Brain pericyte (primary cell): Measurements from ENCODE around the gene LOXL3.

Source experiments
- DNase-seq: peaks from one replicate; pipeline ENCODE4 v3.0.0-alpha.2; 2012; ENCODE audit warnings: low read depth, low spot score

LOXL3 gene

DNA sequence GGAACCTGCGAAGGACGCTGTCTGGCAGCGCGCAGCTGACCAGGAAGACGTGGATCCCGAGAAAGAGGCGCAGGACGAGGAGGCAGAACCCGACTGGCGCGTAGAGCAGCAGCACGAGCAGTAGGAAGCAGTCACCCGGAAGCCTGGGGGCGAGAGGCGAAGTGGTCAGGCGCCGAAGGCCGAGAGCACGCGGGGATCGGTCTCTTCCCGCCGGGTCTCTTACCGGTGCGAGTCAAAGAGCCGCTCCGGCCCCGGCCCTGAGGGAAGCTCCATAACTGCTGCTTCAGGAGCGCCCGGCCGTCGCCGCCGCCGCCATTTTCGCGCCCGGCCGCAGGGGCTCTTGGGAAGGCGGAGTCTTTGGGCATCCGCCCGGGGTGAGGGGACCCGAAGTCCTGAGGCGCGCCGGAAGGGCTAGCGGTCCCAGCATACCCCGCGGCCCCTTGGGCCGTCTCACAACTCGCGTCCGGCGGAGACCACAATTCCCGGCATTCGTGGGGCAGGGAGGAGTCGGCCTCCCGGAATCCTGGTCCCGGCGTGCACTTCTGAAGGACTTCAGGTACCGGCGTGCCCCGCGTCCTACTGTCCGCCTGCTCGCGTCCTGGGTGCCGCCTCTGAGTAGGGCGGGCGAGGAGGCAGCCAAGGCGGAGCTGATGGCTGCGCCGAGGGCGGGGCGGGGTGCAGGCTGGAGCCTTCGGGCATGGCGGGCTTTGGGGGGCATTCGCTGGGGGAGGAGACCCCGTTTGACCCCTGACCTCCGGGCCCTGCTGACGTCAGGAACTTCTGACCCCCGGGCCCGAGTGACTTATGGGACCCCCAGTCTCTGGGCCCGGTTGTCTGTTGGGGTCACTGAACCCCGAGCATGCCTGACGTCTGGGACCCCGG lies 24.1 kb downstream of the LOXL3 start, which contains the start of the genes AUP1 and HTRA2:
AUP1 (minus strand) TSS at position 350 of the 882 bp plus-strand sequence; CDS start at position 273, 77 bp downstream.
HTRA2 (plus strand) TSS at position 577 of the 882 bp plus-strand sequence; CDS start at position 651, 74 bp downstream.
- peak; percentile 98 for DNase-seq

DNA sequence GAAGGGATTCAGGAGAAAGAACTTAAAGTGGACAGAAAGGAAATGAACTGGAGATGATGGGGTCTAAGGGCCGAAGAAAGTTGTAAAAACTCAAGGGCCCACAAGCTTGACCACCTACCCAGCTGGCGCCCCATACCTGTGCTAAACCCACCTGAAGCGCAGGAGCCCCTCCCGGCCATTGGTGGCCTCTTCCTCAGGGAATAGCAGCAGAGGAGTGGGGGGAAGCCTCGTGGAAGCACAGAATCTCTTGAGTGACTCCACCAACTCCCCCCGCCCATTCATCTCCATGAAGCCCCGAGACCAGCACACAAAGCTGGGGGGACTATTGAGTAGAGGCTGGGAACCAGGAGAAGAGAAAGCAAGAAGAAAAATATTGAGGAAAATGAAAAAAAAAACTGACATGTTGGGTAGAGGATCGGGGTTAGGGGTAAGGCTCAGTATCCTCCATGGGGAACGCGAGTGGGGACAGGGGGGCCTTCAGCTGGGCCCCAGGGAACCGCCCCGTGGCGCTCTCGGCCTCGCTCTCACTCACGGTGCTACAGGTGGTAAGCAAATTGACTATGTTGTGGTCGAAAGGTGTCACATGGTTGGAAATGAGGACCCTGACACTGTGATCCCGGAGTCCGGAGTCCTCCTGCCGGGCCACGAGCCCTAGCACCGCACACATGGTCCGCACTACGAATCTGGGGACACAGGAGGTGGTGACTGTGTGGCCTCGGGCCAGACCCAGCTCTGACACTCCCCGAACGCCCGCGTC lies 25.0 kb downstream of the LOXL3 start:
- DNase-seq: no peak

DNA sequence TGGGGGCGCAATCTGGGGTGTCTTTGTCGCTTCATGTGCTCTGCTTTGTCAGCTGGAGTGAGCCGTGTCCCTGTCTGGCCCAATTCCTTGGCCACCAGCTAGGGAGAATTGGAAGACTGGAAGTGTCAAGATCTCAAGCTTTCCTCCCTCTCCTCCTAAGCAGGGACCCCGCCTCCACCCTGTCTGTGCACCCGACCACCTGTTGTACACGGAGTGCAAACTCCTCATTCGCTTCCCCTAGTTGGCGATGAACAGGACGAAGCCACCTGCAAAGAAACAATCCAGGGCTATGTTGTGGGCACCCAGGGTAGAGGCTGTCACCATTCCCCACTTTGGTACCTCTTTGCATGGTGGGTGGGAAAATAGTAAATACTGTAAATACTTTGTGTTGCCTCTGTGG lies 26.0 kb downstream of the LOXL3 start:
- no peak for DNase-seq

DNA sequence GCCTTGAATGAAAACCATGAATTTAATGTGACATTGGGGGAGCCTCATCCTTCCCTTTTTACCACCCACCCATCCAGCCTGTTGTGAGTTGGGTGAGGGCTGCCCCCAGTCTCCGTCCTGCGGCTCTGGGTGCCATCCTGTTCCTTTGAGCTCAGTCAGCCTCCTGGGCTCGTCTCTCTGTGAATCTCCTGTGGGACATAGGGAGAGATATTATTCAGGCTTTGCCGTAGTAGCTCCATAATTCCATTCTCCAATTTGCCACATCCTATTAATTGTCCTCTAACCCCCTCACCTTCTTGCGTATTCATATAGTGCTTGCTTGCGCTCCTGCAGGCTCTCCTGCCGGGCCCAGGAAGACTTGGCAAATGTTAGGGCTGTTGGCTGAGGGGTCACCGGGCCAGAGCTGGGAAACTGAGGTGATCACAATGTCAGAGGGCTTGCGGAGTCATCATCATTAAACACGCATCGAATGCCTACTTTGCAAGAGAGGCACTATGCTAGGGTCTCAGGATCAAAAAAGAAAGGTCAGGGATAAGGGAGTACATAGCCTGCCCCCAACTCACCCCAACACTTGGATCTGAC lies 27.0 kb downstream of the LOXL3 start:
- no peak for DNase-seq

DNA sequence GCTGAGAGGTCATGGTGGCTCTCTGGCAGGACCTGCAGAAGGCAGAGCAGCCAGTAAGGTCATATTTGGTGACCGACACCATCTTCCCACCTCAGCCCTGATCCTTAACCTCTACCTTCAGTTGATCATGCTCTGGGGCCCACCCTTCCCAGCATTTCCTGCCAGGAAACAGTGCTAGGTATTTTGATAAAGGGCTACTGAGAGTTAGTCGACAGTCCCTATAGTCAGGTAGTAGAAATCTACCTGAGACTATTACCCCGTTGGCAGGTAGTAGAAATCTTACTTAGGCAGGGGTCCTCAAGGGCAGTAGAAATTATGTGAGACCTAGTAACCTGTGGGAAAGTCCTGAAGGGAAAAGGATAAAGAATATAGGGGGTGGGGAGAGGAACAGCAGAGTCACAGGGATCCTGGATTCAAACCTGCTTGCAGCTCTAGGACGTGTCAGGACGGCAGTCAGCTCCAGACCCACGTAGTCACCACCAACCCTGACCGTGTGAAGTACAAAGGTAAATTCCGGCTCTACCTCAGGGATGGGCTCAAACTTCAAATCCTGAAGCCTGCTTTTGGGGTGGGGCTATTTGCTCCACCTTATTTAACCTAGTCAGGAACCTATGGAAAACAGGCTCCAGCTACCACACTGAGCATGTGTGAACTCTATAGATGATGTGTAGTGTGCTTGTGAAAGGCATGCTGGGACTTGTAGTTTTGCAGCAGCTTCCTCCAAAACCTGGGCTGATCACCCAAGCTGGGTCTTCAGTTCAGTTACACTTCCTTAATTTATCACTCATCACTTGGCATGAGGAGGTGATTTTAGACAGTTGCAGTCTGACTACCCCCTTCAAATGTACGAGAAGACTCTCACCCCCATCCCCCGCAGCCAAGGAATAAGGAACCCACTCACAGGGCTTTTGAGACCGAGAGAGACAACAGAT lies 27.8 kb downstream of the LOXL3 start, which contains the start of gene DQX1:
DQX1 (minus strand) TSS at position 515 of the 932 bp plus-strand sequence; CDS start at position 13, 502 bp downstream.
- no peak for DNase-seq

DNA sequence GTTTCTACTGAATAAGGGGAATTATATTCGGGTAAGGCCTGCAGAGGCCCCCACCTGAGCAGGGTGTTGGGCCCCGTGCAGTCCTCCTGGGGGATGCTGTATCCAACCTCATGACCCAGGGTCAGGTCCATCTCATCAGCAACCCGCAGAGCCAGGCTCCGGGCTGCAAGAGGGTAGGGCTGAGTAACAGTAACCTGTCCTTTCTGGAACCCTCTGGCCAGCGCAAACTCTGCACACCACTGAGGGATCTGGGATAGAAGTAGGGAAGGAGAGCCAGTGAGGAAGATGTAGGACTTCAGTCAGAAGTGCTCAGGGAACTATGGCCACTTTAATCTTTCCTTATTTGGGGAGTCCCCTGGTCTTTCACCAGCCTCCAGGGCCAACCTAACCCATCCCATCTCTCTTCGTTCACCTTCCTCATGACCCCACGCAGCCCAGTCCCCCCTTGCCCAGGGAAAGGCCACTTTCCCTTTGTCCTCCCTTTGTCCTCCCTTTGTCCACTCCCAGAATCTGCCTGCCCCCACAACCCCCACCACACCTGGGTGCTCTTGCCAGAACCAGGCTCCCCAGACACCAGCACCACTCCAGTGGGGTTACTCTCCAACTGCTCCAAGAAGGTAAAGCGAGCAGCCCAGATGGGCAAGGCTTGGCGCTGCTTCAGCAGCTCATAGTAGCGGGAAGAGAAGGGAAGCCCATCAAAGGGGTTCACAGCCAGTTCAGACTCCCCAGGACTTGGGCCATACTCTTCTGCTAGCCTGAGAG lies 28.6 kb downstream of the LOXL3 start:
- DNase-seq: no peak

DNA sequence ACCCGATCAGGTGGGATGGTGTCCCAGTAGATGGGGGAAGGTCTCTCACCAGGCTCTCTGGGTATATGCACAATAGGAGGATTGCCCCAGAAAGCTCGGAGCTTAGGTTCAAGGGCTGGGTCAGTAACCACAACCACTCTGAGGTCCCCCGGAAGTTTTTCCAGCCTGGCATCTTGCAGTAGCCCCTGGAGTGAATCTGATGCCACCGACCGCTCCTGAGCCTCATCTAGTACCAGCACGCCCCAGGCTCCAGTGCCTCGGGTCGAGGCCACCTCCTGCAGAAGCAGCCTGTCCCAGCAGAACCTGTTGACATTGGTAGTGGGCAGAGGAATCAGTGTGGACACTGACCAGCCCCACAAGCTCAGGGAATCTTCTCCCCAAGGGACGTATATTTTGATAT lies 29.7 kb downstream of the LOXL3 start:
- DNase-seq: no peak

DNA sequence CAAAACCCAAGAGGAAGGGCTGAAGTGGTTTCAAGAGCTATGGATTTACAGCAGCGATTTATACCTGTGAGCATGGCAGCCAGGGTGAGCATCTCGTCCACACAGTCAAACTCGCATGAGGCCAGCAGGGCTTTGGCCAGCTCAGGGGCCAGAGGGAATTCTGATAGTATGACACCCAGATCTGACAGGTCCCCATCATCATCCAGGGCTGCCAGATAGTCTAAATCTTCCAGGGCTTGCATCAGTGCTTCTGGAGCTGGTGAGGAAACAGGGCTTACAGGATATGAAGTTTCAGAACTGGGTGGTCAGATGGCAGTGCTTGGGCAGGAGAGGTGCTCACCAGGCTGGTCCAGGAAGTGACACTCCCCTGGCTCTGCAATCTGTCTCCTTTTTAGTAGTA lies 31.2 kb downstream of the LOXL3 start:
- no peak for DNase-seq

DNA sequence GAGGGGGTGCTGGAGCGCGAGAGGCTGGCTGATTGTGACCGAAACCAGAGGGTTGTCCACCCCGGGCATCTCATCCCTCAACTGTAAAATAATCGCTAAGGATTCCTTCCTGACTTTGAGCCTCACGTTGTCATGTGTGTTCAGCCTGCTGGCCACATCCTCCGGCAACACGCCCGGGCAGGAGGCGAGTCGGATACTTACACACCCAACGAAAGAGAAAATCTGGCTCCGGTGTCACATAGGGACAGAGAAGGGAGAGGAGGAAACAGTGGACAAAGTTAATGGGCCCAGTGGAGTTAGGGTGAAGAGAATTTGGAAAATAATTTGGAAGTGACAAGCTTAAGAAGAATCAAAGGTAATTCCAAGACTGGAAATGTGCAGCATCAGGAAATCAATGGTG lies 37.1 kb downstream of the LOXL3 start:
- no peak for DNase-seq

DNA sequence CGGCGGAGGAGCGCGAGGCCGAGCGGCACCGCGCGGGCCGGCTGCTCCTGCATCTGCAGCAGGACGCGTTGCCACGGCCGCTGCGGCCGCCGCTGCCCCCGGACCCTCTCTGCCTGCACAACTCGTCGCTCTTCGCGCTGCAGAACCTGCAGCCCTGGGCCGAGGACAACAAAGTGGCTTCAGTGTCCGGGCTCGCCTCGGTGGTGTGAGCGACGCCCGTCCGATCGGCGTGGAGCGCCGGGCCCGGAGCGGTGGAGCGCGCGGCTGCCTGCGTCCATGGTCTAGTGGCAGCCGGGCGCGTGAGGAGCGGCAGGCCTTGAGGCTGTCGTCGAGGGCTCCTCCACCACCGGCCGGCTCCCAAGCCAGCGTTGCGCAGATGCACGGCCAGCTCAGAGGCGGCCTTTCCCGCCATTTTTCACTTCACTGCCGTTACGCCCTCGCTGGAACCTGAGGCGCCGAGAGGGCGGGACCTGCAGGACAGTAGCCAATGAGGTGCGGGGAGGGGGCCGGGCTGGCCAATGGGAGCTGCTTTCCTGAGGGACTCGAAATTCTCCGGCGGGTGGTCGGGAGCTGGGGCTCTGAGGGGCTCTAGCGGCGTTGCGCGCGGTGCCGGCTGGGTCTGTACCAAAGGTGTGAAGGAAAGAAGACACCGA lies 37.6 kb downstream of the LOXL3 start:
- DNase-seq: no peak

DNA sequence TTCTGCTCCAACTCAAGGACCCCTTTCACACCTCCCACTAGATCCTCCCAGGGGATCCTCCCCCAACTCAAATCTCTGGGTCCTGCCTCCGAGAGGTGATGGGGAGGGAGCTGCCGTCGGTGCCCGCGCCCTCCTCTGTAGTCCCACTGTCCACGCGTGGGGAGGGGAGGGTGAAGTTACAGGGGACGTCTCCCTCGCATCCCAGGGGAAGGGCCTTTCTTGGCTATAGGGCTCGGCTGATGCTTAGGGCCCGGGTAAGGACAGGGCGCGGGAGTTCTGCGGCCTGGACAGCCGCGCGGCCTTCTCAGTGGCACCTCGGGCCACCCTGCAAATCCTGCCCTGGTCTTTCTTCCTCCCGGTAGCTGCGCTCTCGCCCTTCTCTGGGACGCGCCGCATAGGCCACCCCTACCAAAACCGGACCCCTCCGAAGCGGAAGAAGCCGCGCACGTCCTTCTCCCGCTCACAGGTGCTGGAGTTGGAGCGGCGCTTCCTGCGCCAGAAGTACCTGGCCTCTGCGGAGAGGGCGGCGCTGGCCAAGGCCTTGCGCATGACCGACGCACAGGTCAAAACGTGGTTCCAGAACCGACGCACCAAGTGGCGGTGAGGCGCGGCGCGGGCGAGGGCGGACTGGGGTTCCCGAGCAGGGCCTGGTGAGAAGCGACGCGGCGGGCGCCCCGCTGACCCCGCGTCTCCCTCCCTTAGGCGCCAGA lies 38.3 kb downstream of the LOXL3 start:
- DNase-seq: no peak

DNA sequence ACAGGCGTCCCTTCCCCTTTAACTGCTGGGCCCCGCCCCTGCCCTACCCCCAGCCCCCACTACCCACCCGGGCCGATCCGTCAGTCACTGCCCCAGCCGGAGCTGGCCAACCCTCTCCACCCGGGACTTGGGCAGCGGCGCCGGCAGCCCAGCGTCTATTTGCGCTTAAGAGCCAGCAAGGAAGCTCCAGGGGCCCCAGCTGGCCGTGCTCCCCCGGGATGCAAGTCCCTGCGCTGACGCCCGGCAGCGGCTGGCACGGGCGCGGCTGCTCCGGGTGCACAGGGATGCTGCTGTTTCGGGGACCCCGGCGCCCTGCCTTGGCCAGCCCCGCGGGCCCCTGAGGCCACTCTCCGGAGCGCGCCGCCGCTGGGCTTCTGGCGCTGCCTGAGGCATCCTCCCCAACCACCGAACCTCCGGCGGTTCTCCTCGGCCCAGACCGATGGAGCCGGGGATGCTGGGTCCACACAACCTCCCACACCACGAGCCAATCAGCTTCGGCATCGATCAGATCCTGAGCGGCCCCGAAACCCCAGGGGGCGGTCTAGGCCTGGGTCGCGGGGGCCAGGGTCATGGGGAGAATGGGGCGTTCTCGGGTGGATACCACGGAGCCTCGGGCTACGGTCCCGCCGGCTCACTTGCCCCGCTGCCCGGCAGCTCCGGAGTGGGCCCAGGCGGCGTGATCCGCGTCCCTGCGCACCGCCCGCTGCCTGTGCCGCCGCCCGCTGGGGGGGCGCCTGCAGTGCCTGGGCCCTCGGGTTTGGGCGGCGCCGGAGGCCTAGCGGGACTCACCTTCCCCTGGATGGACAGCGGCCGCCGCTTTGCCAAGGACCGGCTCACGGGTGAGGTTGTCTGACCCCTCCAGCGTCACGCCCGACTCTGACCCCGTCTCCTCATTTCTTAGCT lies 39.1 kb downstream of the LOXL3 start, which contains the start of gene TLX2:
TLX2 (plus strand) TSS at position 83 of the 903 bp plus-strand sequence; CDS start at position 440, 357 bp downstream.
- no peak for DNase-seq

DNA sequence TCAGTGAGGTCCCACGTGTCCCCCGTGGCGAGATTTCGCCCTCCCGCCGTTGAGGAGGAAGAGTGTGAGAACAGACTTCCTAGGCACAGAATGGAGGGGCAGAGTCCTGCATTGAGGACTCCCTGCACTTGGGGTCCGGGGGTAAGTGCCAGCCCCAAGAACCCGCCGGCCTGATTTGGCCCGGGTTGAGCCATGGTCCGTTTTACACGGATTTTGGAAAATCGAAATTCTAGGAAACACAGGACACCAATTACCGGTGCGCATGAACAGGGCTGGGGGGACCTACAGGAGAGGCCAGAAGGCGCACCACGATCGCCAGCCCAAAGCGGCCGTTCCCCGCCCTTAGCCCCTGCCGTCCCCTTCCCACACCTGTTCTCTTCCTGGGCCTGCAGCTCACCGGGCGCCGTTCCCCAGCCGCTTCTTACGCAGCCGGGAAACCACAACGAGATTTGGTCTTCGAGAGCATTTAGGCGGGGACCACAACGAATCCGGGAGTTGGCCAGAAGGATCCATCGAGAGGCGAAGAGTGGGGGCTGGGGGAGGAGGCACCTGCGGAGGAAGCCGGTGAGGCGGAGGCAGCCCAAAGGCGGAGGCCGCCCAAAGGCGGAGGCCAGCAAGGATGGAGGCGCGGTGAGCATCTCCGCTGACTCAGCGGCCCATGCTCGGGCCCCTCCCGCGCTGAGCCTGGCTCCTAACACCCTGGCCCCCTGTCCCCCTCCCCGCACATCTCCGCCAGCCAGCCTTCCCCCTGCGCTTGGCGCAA lies 40.0 kb downstream of the LOXL3 start:
- DNase-seq: no peak

DNA sequence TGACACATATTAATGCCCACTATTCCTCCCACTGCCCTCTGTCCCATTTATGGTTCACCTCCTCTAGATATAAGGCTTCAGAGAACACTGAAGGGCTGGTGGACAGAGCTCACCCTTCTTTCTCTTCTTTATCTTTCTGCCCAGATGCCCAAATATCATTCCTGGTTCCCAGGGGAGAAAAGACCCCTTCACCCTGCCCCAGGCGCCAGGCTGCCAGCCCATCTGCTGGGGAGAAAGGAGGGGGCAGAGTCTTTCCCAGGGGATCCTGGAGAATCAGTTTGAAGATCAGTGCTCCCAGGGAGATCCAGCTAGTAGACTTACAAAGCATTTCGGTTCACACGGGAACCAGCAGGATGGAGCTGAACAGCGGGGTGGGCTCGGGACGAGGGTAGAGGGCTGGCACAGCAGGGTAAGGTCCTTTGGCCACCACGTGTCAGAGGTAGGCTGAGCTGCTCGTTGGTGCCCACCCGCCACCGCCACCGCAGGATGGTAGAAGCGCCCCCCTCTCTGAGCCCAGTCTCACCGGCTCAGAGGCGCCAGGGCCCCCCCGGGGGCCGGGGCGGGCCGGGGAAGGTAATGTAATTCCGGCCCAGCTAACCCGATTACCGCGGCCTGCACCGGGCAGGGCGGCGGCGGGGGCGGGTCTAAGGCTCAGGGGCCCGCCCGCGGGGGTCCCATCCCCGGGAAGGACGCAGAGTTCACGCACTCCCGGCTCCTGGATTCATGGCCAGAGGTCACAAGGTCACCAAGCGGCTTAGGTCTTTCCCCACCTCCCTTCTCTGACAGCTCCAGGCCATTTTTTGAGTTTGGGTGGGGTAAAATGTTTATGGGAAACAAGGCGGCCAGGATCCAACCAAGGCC lies 40.8 kb downstream of the LOXL3 start:
- no peak for DNase-seq

DNA sequence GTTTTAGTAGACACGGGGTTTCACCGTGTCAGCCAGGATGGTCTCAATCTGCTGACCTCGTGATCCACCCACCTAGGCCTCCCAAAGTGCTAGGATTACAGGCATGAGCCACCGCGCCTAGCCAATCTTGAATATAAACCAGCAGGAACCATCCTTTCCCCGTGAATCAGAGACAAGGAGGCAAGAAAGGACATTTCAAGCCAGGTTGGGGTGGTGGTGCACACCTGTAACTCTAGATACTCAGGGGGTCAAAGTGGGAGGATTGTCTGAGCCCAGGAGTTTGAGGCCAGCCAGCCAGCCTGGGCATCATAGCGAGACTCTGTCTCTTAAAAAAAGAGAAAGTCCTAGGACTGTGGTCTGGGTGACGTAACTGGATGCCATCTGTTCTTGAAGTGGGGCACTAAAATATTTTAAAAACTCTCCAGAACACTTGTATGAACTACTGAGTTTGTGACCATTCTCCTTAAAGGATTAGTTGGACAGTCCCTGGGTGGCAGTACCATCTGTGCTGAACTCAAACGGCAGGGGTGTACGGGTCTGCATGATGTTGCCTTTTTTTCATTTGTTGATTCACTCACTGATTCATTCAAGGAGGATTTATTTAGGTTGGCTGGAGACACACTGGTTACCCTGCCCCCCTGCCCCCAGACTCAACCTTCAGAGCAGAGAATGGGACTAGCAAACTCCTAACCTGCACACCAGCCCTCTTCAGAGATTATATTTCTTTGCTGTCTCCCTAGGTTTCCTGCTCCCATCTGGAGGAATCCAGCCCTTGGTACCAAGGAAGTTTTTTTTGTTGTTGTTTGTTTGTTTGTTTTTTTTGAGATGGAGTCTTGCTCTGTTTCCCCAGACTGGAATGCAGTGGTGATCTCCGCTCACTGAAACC lies 42.4 kb downstream of the LOXL3 start:
- DNase-seq: no peak
